ENCODE results near the gene LUZP2.

The LUZP2 gene

GRCh38 chr11:24716403-24716802 is 219.6 kb downstream of the LUZP2 start:
- no peak for DNase-seq (ENCODE audit: low spot score)

- DNase-seq (ENCODE audit: low spot score), result no peak
Measured at GRCh38 chr11:24723231-24723630, 226.4 kb downstream of the LUZP2 start.

GRCh38 chr11:24731554-24731953 is 234.7 kb downstream of the LUZP2 start:
- DNase-seq (ENCODE audit: low spot score), result no peak

- no peak for DNase-seq (ENCODE audit: low spot score)
Measured at GRCh38 chr11:24734742-24735237, 237.9 kb downstream of the LUZP2 start.

GRCh38 chr11:24738972-24739371 is 242.1 kb downstream of the LUZP2 start:
- no peak for DNase-seq (ENCODE audit: low spot score)

- DNase-seq (ENCODE audit: low spot score), result no peak
Measured at GRCh38 chr11:24739637-24740036, 242.8 kb downstream of the LUZP2 start.

- no peak for DNase-seq (ENCODE audit: low spot score)
Measured at GRCh38 chr11:24747275-24748251, 250.7 kb downstream of the LUZP2 start.

- DNase-seq (ENCODE audit: low spot score), result no peak
Measured at GRCh38 chr11:24748261-24748660, 251.4 kb downstream of the LUZP2 start.

GRCh38 chr11:24754406-24754805 is 257.6 kb downstream of the LUZP2 start:
- DNase-seq (ENCODE audit: low spot score), result no peak

GRCh38 chr11:24755260-24755839 is 258.5 kb downstream of the LUZP2 start:
- DNase-seq (ENCODE audit: low spot score), result no peak

GRCh38 chr11:24759742-24760141 is 262.9 kb downstream of the LUZP2 start:
- DNase-seq (ENCODE audit: low spot score), result no peak

GRCh38 chr11:24760681-24761080 is 263.8 kb downstream of the LUZP2 start:
- no peak for DNase-seq (ENCODE audit: low spot score)

GRCh38 chr11:24762076-24762475 is 265.2 kb downstream of the LUZP2 start:
- no peak for DNase-seq (ENCODE audit: low spot score)

GRCh38 chr11:24767411-24767810 is 270.6 kb downstream of the LUZP2 start:
- DNase-seq (ENCODE audit: low spot score), result no peak

GRCh38 chr11:24773322-24773721 is 276.5 kb downstream of the LUZP2 start:
- DNase-seq (ENCODE audit: low spot score), result no peak

- DNase-seq (ENCODE audit: low spot score), result no peak
Measured at GRCh38 chr11:24779791-24780190, 282.9 kb downstream of the LUZP2 start.

GRCh38 chr11:24781288-24781687 is 284.4 kb downstream of the LUZP2 start:
- DNase-seq (ENCODE audit: low spot score), result no peak

- no peak for DNase-seq (ENCODE audit: low spot score)
Measured at GRCh38 chr11:24793479-24793878, 296.6 kb downstream of the LUZP2 start.

- no peak for DNase-seq (ENCODE audit: low spot score)
Measured at GRCh38 chr11:24794064-24794463, 297.2 kb downstream of the LUZP2 start.

GRCh38 chr11:24805671-24806070 is 308.8 kb downstream of the LUZP2 start:
- no peak for DNase-seq (ENCODE audit: low spot score)

- DNase-seq (ENCODE audit: low spot score), result no peak
Measured at GRCh38 chr11:24808173-24808572, 311.3 kb downstream of the LUZP2 start.

GRCh38 chr11:24819006-24819405 is 322.2 kb downstream of the LUZP2 start:
- DNase-seq (ENCODE audit: low spot score), result no peak

GRCh38 chr11:24819863-24820434 is 323.1 kb downstream of the LUZP2 start:
- no peak for DNase-seq (ENCODE audit: low spot score)

Data from D341Med (cell line).